Parathyroid adenoma (tissue), 2 donors: Measurements from ENCODE around the gene SVOP.

ENCODE experiments used
- H2AFZ ChIP-seq: fragments of 300-600 bp; sonication (generic); one replicate; pipeline ENCODE4 v1.7.0; 2017; ENCODE audit warnings: antibody characterized with exemption, mild to moderate bottlenecking
- H3K27ac ChIP-seq: fragments of 300-600 bp; sonication (generic); one replicate; pipeline ENCODE4 v1.7.0; 2017
- H3K27me3 ChIP-seq: fragments of 300-600 bp; sonication (generic); one replicate; pipeline ENCODE4 v1.7.0; 2017; ENCODE audit warnings: low read length; ENCODE audit not compliant: control insufficient read depth, insufficient read depth
- H3K36me3 ChIP-seq: fragments of 300-600 bp; sonication (generic); one replicate; pipeline ENCODE4 v1.7.0; 2017; ENCODE audit warnings: low read length; ENCODE audit not compliant: control insufficient read depth, insufficient read depth
- H3K4me1 ChIP-seq: fragments of 300-600 bp; sonication (generic); one replicate; pipeline ENCODE4 v1.7.0; 2017; ENCODE audit warnings: control low read depth
- H3K4me2 ChIP-seq: fragments of 300-600 bp; sonication (generic); one replicate; pipeline ENCODE4 v1.7.0; 2017; ENCODE audit warnings: low read length
- H3K4me3 ChIP-seq: fragments of 300-600 bp; sonication (generic); one replicate; pipeline ENCODE4 v1.7.0; 2017; ENCODE audit warnings: low read depth, low read length
- H3K79me2 ChIP-seq: fragments of 300-600 bp; sonication (generic); one replicate; pipeline ENCODE4 v1.7.0; 2017; ENCODE audit warnings: control low read depth
- H3K9ac ChIP-seq: fragments of 300-600 bp; sonication (generic); one replicate; pipeline ENCODE4 v1.7.0; 2017; ENCODE audit warnings: mild to moderate bottlenecking
- H3K9me3 ChIP-seq: fragments of 300-600 bp; sonication (generic); one replicate; pipeline ENCODE4 v1.7.0; 2017; ENCODE audit warnings: low read length; ENCODE audit not compliant: control insufficient read depth
- TF ChIP-seq, protein P1 (sequence below): fragments of 300-600 bp; sonication (generic); IDR thresholded peaks from one replicate; pipeline ENCODE4 v1.7.0; 2017; ENCODE audit warnings: antibody characterized with exemption, mild to moderate bottlenecking
- donor health status: primary hyperparathyroidism.

Gene SVOP

DNA sequence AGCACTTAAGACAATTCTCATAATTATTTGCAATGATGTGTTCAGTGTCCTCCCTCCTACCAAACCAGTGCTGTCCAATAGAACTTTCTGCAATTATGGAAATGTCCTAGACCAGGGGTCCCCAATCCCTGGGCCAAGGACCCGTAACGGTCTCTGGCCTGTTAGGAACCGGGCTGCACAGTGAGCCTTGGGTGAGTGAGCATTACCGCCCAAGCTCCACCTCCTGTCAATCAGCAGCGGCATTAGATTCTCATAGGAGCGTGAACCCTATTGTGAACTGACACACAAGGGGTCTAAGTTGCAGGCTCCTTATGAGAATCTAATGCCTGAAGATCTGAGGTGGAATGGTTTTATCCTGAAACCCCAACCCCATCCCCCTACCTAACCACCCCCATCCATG lies 3.9 kb downstream of the SVOP start:
- Histone ChIP-seq H3K9me3 (no peaks in the 10 kb centered on the region), H3K79me2 (no peaks in the 10 kb centered on the region), H3K9ac (no peak overlapping the region), H3K4me1 (peaks cover 3% of the 10 kb centered on the region), H2AFZ (no peak overlapping the region), H3K36me3 (no peaks in the 10 kb centered on the region), H3K27me3 (no peaks in the 10 kb centered on the region), H3K4me3 (no peak overlapping the region), H3K27ac (no peak overlapping the region), H3K4me2 (no peak overlapping the region)
- TF ChIP-seq, protein P1, sequence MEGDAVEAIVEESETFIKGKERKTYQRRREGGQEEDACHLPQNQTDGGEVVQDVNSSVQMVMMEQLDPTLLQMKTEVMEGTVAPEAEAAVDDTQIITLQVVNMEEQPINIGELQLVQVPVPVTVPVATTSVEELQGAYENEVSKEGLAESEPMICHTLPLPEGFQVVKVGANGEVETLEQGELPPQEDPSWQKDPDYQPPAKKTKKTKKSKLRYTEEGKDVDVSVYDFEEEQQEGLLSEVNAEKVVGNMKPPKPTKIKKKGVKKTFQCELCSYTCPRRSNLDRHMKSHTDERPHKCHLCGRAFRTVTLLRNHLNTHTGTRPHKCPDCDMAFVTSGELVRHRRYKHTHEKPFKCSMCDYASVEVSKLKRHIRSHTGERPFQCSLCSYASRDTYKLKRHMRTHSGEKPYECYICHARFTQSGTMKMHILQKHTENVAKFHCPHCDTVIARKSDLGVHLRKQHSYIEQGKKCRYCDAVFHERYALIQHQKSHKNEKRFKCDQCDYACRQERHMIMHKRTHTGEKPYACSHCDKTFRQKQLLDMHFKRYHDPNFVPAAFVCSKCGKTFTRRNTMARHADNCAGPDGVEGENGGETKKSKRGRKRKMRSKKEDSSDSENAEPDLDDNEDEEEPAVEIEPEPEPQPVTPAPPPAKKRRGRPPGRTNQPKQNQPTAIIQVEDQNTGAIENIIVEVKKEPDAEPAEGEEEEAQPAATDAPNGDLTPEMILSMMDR: no peak

DNA sequence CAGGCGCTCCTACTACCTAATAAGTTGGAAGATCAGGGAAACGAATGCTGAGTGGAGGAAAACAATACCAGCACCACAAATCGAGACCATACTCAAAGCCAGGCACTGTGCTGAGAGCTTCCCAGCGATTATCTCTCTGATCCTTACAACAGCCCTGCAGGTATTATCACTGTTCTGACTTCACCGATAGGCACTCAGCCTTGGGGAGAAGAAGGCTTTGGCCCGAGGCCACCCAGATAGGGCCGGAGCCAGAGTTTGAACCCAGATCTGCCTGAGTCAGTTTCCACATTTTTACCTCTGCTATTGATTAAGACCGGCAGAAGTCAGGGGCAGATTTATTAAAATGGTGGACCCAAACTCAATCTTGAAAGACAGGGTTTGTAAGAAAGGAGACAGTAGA lies 4.9 kb downstream of the SVOP start:
- Histone ChIP-seq H3K4me3 (no peak overlapping the region), H3K4me1 (peaks cover 3% of the 10 kb centered on the region), H3K9ac (no peak overlapping the region), H3K36me3 (no peaks in the 10 kb centered on the region), H3K79me2 (no peaks in the 10 kb centered on the region), H3K27ac (no peak overlapping the region), H3K27me3 (no peaks in the 10 kb centered on the region), H3K9me3 (no peaks in the 10 kb centered on the region), H3K4me2 (no peak overlapping the region), H2AFZ (no peak overlapping the region)
- TF ChIP-seq, protein P1: no peak

DNA sequence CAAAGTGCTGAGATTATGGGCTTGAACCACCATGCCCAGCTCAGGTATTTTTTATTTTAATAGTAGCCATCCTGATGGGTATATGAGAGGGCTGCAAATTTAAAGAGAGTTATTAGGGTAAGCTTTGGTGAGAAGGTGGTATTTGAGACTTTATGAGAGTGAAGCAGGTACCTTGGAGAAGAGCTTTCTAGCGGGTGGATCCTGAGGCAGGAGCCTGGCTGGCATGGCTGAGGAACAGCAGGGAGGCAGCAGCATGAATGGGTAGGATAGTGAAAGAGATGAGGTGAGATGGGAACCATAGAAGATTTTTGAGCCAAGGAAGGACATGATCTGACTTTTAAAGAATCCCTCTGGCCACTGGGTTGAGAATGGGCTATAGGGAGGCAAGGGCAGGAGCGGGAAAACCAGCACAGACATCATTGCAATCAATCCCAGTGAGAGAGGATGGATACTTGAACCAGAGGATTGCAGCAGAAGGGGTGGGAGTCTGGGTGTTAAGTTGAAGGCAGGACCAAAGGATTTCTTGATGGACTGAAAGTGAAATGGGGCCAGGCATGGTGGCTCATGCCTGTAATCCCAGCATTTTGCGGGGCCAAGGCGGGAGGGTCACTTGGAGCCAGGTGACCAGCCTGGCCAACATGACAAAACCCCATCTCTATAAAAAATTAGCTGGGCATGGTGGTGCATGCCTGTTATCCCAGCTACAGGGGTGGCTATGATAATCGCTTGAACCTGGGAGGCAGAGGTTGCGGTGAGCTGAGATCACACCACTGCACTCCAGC lies 5.7 kb downstream of the SVOP start:
- no peak overlapping the region for H3K4me3 ChIP-seq

DNA sequence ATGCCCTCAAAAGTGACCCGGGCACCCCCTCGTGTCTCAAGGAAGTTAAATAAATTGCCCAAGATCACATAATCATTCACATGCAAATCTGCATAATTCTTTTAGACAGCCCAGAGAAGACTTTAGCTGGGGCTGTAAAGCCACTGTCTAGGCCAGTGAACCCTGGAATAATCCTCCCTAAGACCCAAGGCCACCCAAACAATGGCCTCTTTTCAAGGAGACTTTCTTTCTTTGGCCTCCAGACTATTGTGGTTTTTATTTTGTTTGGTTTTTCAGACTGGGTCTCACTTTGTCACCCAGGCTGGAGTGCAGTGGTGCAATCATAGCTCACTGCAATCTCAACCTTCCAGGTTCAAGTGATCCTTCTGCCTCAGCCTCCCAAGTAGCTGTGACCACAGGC lies 10.6 kb downstream of the SVOP start:
- Histone ChIP-seq H3K9me3 (no peaks in the 10 kb centered on the region), H3K79me2 (no peaks in the 10 kb centered on the region), H3K27me3 (no peaks in the 10 kb centered on the region), H3K36me3 (no peaks in the 10 kb centered on the region), H3K9ac (no peak overlapping the region), H3K4me3 (no peak overlapping the region), H3K4me1 (no peaks in the 10 kb centered on the region), H3K27ac (no peak overlapping the region), H2AFZ (no peak overlapping the region), H3K4me2 (no peak overlapping the region)
- TF ChIP-seq, protein P1: no peak

More for the DNA sequence above, 5.7 kb downstream of the SVOP start:
- no peak overlapping the region for H3K27ac ChIP-seq
- TF ChIP-seq, protein P1: no peak
- no peak overlapping the region for H3K9ac ChIP-seq
- H3K9me3 ChIP-seq: no peaks in the 10 kb centered on the region
- H3K79me2 ChIP-seq: no peaks in the 10 kb centered on the region
- H3K4me1 ChIP-seq: peaks cover 3% of the 10 kb centered on the region
- no peak overlapping the region for H2AFZ ChIP-seq
- no peaks in the 10 kb centered on the region for H3K27me3 ChIP-seq
- H3K36me3 ChIP-seq: no peaks in the 10 kb centered on the region
- no peak overlapping the region for H3K4me2 ChIP-seq

DNA sequence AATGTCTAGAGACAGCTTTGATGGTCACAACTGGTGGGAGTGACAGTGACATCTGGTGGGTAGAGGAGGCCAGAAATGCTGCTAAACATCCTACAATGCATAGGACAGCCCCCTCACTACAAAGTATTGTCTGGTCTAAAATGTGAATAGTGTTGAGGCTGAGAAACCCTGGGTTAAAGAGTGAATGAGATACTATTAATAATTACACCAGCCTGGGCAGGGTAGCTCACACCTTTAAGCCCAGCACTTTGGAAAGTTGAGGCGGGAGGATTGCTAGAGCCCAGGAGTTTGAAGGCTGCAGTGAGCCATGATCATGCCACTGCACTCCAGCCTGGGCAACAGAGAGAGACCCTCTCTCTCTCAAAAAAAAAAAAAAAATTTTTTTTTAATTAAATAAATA lies 11.1 kb downstream of the SVOP start:
- H3K4me2 ChIP-seq: no peak overlapping the region
- no peak overlapping the region for H3K4me3 ChIP-seq
- no peaks in the 10 kb centered on the region for H3K4me1 ChIP-seq
- H3K36me3 ChIP-seq: no peaks in the 10 kb centered on the region
- no peaks in the 10 kb centered on the region for H3K9me3 ChIP-seq
- no peak overlapping the region for H3K9ac ChIP-seq
- TF ChIP-seq, protein P1: no peak
- no peak overlapping the region for H2AFZ ChIP-seq
- no peak overlapping the region for H3K27ac ChIP-seq
- H3K27me3 ChIP-seq: no peaks in the 10 kb centered on the region
- H3K79me2 ChIP-seq: no peaks in the 10 kb centered on the region
